ENCODE data around the gene SLC35F2.

SLC35F2 gene

GRCh38 chr11:107783121-107783520, 75.5 kb downstream of the SLC35F2 start:
- no peak for DNase-seq

DNA sequence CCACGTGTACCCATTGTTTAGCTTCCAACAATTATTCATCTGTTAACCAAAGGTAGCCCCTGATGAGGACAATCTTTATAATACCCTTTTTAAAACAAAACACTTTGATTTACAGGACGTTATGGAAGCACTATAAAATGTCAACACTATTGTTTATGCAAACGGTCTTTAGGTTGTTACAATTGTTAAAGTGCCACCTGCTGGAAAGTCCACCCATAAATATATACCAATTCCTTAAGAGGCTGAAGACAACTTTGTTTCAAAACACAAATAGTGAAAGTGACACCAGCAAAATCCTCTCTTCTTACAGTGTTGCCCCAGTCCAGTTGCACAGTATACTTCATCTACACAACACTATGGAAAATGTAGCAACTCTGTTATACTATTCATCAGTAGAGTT, 77.8 kb downstream of the SLC35F2 start:
- no peak for DNase-seq

DNA sequence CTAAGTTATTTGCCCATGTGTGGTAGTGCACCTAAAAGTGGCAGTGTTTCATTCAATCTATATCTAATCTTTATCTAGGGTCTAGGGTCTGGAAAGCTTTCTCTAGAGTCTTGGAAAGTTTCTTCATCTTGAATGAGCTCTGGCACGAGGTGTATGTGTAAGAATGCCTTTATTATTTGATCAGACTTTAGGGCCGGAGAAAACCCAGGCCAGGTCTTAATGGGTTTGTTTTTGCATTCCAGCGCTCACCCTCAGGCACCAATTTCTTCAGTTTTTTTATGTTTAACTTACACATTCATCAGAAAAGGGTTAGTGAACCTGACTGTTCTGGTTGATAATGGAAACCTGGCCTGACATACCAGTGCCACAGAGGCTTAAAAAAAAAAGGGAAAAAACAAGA, 78.5 kb downstream of the SLC35F2 start:
- DNase-seq, result no peak

DNA sequence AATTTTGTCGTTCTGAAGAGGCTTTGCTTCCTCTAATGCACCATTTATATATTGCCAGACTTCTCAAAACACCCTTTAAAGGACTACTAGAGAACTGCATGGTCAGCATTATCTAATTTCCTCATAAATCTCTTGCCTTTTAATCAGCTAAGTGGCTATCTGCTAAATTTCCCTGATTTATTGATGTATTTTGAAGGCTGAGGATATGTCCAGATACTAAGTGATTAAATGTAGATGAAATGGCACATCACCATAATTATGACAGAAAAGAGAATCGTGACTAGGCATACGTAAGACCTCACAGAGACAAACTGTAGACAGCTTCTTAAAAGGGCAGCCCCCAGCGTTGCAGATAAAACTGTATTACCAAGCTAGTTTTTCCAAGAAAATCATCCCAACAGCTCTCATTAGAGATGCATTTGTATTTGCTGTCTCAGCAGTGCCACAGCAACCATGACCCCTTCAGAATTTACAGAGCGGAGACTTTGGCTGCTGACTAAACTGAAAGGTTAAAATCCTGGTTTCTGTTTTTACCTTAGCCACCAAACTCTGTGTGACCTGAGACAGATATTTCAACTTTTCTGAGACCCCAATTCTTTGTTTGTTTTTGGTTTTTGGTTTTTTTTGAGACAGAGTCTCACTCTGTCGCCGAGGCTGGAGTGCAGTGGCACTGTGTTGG, 79.6 kb downstream of the SLC35F2 start:
- no peak for DNase-seq

DNA sequence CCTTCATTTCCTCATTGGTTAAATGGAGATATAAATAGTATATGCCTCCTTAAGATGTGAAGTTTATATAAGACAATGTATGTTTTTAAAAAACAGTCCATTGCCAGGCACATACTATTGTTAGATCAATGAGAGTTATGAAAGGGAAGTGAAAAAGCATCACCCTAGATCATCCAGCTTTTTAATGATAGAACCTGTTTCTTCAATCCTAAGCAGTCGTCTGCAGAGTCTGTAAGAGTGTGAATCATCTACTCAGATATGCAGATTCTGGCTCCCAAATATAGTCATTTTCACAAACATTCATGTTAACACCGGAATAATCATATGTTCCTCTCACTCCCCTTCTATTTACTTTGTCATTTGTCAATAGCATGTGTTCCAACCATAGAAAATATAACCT, 81.5 kb downstream of the SLC35F2 start:
- DNase-seq, result no peak

DNA sequence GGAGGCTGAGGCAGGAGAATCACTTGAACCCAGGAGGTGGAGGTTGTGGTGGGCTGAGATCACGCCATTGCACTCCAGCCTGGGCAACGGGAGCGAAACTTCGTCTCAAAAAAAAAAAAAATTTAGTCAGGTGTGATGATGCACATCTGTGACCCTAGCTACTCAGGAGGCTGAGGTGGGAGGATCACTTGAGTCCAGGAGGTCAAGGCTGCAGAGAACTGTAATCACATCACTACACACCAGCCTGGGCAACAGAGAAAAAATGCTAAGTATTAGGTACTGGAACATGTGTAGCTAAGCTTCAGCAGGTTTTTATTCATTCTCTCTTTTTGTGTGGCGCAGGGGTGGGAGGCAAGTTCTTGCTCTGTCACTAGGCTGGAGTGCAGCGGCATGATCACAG, 82.5 kb downstream of the SLC35F2 start:
- DNase-seq, result no peak

- DNase-seq, result no peak
Observed at GRCh38 chr11:107770551-107770951, 88.0 kb downstream of the SLC35F2 start.

- DNase-seq, result no peak
Observed at GRCh38 chr11:107769189-107769588, 89.4 kb downstream of the SLC35F2 start.

DNA sequence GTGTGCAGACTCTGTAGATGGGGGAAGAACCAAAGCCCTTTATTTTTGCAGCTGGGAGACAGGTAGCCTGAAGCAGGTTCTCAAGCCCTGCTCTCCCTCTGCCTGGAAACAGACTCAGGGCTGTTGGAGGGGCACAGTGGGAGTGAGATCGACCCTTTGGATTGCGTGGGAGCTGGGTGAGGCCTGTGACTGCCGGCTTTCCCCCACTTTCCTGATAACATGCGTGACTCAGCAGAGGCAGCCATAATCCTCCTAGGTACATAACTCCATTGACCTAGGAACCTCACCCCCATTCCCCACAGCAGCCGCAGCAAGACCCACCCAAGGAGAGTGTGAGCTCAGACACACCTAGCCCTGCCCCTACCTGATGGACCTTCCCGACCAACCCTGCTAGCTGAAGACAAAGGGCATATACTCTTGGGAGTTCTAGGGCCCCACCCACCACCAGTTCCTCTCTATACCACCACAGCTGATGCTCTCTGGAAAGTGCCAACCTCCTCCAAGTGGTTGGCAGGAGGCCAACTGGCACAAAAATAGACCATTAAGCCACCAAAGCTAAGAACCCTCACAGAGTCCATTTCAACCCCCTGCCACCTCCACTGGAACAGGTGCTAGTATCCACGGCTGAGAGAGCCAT, 99.8 kb downstream of the SLC35F2 start:
- peak; percentile 12 for DNase-seq

DNA sequence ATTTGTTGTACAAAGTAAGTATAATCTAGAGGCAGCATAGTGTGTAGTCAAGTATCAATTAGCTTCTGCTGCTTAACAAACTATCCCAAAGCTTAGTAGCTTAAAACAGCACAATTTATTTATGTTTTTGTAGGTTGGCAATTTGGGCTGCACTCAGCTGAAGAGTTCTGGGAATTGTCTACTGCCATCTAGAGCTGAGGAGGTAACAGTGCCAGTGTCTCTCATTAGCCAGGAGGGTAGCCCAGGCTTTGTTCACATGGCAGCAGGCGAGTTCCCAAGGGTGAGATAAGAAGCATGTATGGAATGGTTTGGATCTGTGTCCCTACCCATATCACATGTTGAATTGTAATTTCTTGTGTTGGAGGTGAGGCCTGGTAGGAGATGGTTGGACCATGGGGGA, 100.9 kb downstream of the SLC35F2 start:
- DNase-seq, result no peak

- DNase-seq, result no peak
Observed at GRCh38 chr11:107756553-107756952, 102.0 kb downstream of the SLC35F2 start.

- DNase-seq, result no peak
Observed at GRCh38 chr11:107752949-107753822, 105.4 kb downstream of the SLC35F2 start.

DNA sequence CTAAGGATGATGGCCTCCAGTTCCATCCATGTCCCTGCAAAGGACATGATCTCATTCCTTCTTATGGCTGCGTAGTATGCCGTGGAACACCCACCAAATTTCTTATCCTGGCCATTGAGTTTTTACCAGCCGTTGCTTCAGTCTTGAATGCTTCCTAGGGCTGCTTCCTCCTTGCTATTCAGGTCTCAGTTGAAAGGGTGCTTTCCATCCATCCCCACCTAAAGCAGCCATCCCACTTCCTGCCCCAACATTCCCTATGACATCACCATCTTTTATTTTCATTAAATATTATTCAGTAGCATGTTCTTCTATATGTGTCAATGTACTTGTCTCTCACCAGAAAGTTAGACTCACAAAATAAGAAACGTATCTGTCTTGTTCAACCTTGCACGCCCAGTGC, 106.1 kb downstream of the SLC35F2 start:
- DNase-seq, result no peak

GRCh38 chr11:107751082-107751481, 107.5 kb downstream of the SLC35F2 start:
- DNase-seq, result no peak

- no peak for DNase-seq
Observed at GRCh38 chr11:107750313-107750712, 108.3 kb downstream of the SLC35F2 start.

DNA sequence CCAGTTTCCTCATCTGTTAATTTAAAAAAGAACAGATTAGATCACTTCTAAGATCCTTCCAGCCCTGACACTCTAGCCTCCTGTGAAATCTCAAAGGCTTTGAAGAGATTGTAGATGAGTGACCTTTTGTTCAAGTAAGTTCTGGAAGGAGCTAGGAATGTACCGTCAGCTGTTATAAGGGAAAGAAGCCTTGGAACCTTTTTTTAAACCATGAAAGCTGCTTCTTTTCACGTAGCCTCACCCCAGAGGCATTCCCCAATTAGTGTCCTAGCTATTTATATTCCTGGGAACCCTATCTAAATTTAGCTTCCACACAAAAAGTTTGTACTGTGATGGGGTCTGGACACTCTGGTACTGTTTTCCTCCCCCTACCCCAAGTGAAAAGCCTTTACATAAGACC, 111.0 kb downstream of the SLC35F2 start:
- no peak for DNase-seq

DNA sequence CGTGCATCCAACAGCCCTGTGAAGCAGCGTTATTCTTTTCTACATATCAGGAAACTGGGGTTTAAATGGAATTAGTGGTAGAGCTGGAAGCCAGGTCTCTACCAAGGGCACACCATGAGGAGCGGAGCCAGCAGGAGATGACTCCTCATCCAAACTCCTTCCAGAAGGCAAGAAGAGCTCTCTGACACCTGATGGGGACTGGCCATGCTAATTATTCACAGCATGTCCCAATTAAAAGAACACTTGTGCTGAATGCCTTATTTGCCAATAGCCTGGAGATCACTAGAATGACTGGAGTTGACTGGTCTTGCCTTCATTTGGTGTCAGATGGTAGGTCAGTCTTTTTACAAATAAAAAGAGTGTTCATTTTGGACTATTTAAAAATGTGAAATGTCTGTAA, 113.9 kb downstream of the SLC35F2 start:
- DNase-seq, result no peak

DNA sequence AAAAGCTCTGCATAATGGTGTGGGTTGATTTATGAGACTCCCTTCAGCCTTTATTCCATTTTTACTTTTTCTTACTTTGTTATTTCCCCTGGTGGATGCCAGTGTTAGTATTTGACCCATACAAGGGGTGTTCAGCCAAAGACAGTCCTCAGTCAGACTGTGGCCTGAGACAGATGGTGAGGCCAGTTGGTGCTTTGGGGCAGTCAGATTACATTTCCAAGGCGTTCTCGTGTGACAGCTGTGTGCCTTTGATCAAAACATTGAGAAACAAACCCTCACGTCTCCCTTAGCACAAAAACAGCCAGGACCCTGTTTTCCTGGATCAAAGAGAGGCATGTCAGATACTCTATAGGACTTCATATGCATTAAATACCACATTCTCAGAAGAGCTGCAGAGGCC, 115.4 kb downstream of the SLC35F2 start:
- no peak for DNase-seq

DNA sequence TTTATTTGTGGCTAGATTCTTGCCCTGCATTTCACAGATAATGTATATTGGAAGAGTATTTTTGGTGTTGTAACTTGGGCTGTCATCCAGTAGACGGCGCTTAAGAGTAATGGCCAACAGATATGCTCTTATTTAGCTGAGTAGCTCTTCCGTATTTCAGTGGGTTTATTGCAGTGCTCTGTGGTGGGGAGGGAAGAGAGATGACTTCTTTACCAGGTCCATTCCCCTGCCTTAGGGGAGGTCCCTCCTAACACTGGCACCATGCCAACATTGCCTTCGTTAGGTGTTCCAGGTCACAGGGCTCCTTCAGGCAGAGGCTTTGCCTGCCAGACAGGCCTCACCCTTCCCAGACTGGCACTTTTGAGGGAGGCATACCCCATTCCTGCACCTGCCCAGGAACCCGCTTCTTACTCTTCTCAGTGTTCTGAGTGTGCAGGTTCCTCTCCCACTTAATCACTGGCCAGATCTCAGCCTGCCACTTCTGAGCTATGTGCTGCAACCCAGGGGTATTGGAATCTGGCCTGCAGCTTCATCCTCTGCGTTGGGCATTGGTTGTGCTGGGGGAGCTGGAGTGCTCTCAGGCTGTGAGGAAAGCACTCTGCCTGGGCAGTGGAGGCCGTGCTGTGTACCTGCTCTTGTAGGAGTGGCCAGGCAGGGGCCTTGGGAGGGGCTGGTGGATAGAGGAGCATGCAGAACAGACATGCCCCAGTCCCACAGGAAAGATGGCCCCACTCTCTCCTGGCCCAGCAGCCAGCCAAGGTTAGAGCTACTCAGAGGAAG, 117.4 kb downstream of the SLC35F2 start:
- DNase-seq, result no peak
